ENCODE data around the gene SFRP2. TPM values are rescaled to one million over a fixed set of nuclear protein-coding genes. Genes with fewer than 3 reads are reported as not detected.

The SFRP2 gene
- total and polyA plus RNA-seq, 11 donors = 0.06 to 18.8 (median 0.37) TPM; not detected in 2

GRCh38 chr4:153825126-153825525 is 36.2 kb upstream of the SFRP2 start:
- TF ChIP-seq CTCF (IDR thresholded peaks at IDR 0.05) (no peak), POLR2A (IDR thresholded peaks at IDR 0.05) (no peak)
- DNase-seq (no peak), ATAC-seq (no peak)
- peaks cover 0 to 4% (median 0%) of the 10 kb centered on the region in 9 donors for H3K27me3 ChIP-seq
- no peak overlapping the region for H3K4me3 ChIP-seq
- WGBS, 4 donors = 69 to 80% (median 72%) methylated on average over 4 of the region's 4 CpGs
- intact Hi-C loops (cut with DNase I) = no loop called here
- no peaks in the 10 kb centered on the region for H3K36me3 ChIP-seq
- no peak overlapping the region for H3K27ac ChIP-seq
- no peaks in the 10 kb centered on the region for H3K4me1 ChIP-seq
- H3K9me3 ChIP-seq = peaks cover 0 to 6% (median 0%) of the 10 kb centered on the region in 12 donors

- peaks cover 0 to 4% (median 0%) of the 10 kb centered on the region in 9 donors for H3K27me3 ChIP-seq
- H3K4me3 ChIP-seq = no peak overlapping the region
- H3K4me1 ChIP-seq = no peaks in the 10 kb centered on the region
- TF ChIP-seq CTCF (IDR thresholded peaks at IDR 0.05) = no peak
- TF ChIP-seq POLR2A (IDR thresholded peaks at IDR 0.05) = no peak
- no peaks in the 10 kb centered on the region for H3K36me3 ChIP-seq
- intact Hi-C loops (cut with DNase I) = no loop called here
- no peak overlapping the region for H3K27ac ChIP-seq
- DNase-seq = no peak
- H3K9me3 ChIP-seq = peaks cover 0 to 10% (median 0%) of the 10 kb centered on the region in 12 donors
- ATAC-seq = no peak
Measured at GRCh38 chr4:153824501-153824900, 35.6 kb upstream of the SFRP2 start.

GRCh38 chr4:153823483-153823882 is 34.6 kb upstream of the SFRP2 start:
- no peak for TF ChIP-seq POLR2A (IDR thresholded peaks at IDR 0.05)
- no peak for TF ChIP-seq CTCF (IDR thresholded peaks at IDR 0.05)
- Histone ChIP-seq H3K4me1 (no peaks in the 10 kb centered on the region), H3K27me3 (peaks cover 0 to 4% (median 0%) of the 10 kb centered on the region in 9 donors), H3K36me3 (no peaks in the 10 kb centered on the region), H3K27ac (no peak overlapping the region), H3K9me3 (peaks cover 0 to 11% (median 0%) of the 10 kb centered on the region in 12 donors), H3K4me3 (no peak overlapping the region)
- DNase-seq (no peak), ATAC-seq (no peak)
- intact Hi-C loops (cut with DNase I) = no loop called here
- 77 to 94% (median 86%) methylated on average over 1 of the region's 1 CpG for WGBS, 4 donors

- no peaks in the 10 kb centered on the region for H3K36me3 ChIP-seq
- no peaks in the 10 kb centered on the region for H3K4me1 ChIP-seq
- H3K27ac ChIP-seq = no peak overlapping the region
- H3K9me3 ChIP-seq = peaks cover 0 to 11% (median 0%) of the 10 kb centered on the region in 12 donors
- DNase-seq (no peak), ATAC-seq (no peak)
- peaks cover 0 to 4% (median 0%) of the 10 kb centered on the region in 9 donors for H3K27me3 ChIP-seq
- WGBS, 4 donors = 65 to 81% (median 66%) methylated on average over 3 of the region's 3 CpGs
- intact Hi-C loops (cut with DNase I) = no loop called here
- no peak overlapping the region for H3K4me3 ChIP-seq
- TF ChIP-seq POLR2A (IDR thresholded peaks at IDR 0.05) = no peak
- TF ChIP-seq CTCF (IDR thresholded peaks at IDR 0.05) = no peak
Measured at GRCh38 chr4:153822316-153822715, 33.4 kb upstream of the SFRP2 start.

All from heart left ventricle (tissue), 16 donors.